Measurements from ENCODE around the gene TVP23A. TPM values are rescaled to one million over a fixed set of nuclear protein-coding genes. Genes with fewer than 3 reads are reported as not detected.

The TVP23A gene
- total and polyA plus RNA-seq, 2 donors (not counting 1 experiment from before 2014, with no cell fraction given), result 0.37 to 3.2 TPM

- Mint-ChIP-seq H3K27ac (peak overlapping the region; percentile 79), H3K9me3 (ENCODE audit: insufficient read depth) (no peaks in the 10 kb centered on the region), H3K27me3 (no peaks in the 10 kb centered on the region), H3K4me1 (peaks cover 56% of the 10 kb centered on the region), H3K4me3 (peak overlapping the region; percentile 48)
- POLR2A ChIA-PET, result interaction anchor here (0.6 to 1.0 kb wide), 2 partner anchors 39 to 129 kb away, joined by 7 to 10 read pairs; no protein-coding TSS in a partner anchor
- Histone ChIP-seq H3K4me3 (ENCODE audit: control extremely low read depth in 1 of 5, extremely low read depth in 1 of 5, insufficient read depth in 1 of 5, low read depth in 2 of 5, low read length in 4 of 5) (no peak overlapping the region), H3K9ac (ENCODE audit: low read length) (no peak overlapping the region), H3K9me3 (ENCODE audit: control extremely low read depth in 1 of 3, control insufficient read depth in 2 of 3, insufficient read depth in 1 of 3, low read length in 2 of 3) (no peaks in the 10 kb centered on the region), H3K27ac (ENCODE audit: low read length in 2 of 2) (no peak overlapping the region), H3K79me2 (ENCODE audit: control insufficient read depth, insufficient read depth, low read length) (peaks cover 40% of the 10 kb centered on the region), H3K27me3 (replicated peaks in 1 of 4; ENCODE audit: control extremely low read depth in 1 of 4, control insufficient read depth in 3 of 4, insufficient read depth in 4 of 4, low read length in 3 of 4) (no peaks in the 10 kb centered on the region), H3K36me3 (replicated peaks in 1 of 2; ENCODE audit: control extremely low read depth in 1 of 2, control insufficient read depth in 1 of 2, extremely low read depth in 1 of 2, insufficient read depth in 2 of 2, low read length in 1 of 2) (peaks cover 0 to 48% of the 10 kb centered on the region in 2 experiments), H3K4me2 (replicated peaks; ENCODE audit: low read depth, low read length, poor library complexity, severe bottlenecking) (no peak overlapping the region), H3K4me1 (ENCODE audit: control insufficient read depth in 2 of 2, insufficient read depth in 2 of 2, low read length in 2 of 2) (peaks cover 20 to 43% of the 10 kb centered on the region in 2 donors), H4K20me1 (ENCODE audit: control insufficient read depth, insufficient read depth, low read length, poor library complexity, severe bottlenecking) (peaks cover 9% of the 10 kb centered on the region), H2AFZ (ENCODE audit: insufficient read depth, low read depth, low read length, poor library complexity, severe bottlenecking) (no peak overlapping the region)
- intact Hi-C loops (cut with micrococcal nuclease), result loop anchor here (5.0 kb wide), 1 partner anchor 57 kb away; no protein-coding TSS in a partner anchor
- no peak for TF ChIP-seq EZH2 (IDR thresholded peaks at IDR 0.05; ENCODE audit: borderline replicate concordance, insufficient read depth, low read depth, low read length, poor library complexity, severe bottlenecking)
- no peak for TF ChIP-seq CTCF (IDR thresholded peaks at IDR 0.05)
- WGBS (ENCODE audit: insufficient coverage), result 90% methylated on average over 6 of the region's 11 CpGs
- no peak for ATAC-seq (ENCODE audit: low read depth)
- CTCF ChIA-PET, result interaction anchor here (4.3 kb wide), 1 partner anchor 168 kb away, joined by 33 read pairs; no protein-coding TSS in a partner anchor
- DNase-seq, result no peak
Measured at GRCh38 chr16:10750793-10751192, 67.8 kb downstream of the TVP23A start.

GRCh38 chr16:10745841-10746240 is 72.8 kb downstream of the TVP23A start:
- ChIA-PET CTCF (interaction anchor here (0.6 to 3.6 kb wide), 2 partner anchors 132 to 1014 kb away, joined by 4 to 21 read pairs; partner anchors contain the start of gene CIITA), POLR2A (no interaction called here)
- peaks cover 49% of the 10 kb centered on the region for H3K4me1 Mint-ChIP-seq
- H4K20me1 ChIP-seq (ENCODE audit: control insufficient read depth, insufficient read depth, low read length, poor library complexity, severe bottlenecking), result peaks cover 4% of the 10 kb centered on the region
- no peaks in the 10 kb centered on the region for H3K9me3 ChIP-seq (ENCODE audit: control extremely low read depth in 1 of 3, control insufficient read depth in 2 of 3, insufficient read depth in 1 of 3, low read length in 2 of 3)
- peaks cover 0 to 43% of the 10 kb centered on the region in 2 experiments for H3K36me3 ChIP-seq (replicated peaks in 1 of 2; ENCODE audit: control extremely low read depth in 1 of 2, control insufficient read depth in 1 of 2, extremely low read depth in 1 of 2, insufficient read depth in 2 of 2, low read length in 1 of 2)
- intact Hi-C loops (cut with micrococcal nuclease), result loop anchor here (2.0 kb wide), 1 partner anchor 173 kb away; no protein-coding TSS in a partner anchor
- no peak overlapping the region for H3K4me3 ChIP-seq (ENCODE audit: control extremely low read depth in 1 of 5, extremely low read depth in 1 of 5, insufficient read depth in 1 of 5, low read depth in 2 of 5, low read length in 4 of 5)
- H3K79me2 ChIP-seq (ENCODE audit: control insufficient read depth, insufficient read depth, low read length), result peaks cover 48% of the 10 kb centered on the region
- H3K27me3 ChIP-seq (replicated peaks in 1 of 4; ENCODE audit: control extremely low read depth in 1 of 4, control insufficient read depth in 3 of 4, insufficient read depth in 4 of 4, low read length in 3 of 4), result no peaks in the 10 kb centered on the region
- TF ChIP-seq CTCF (IDR thresholded peaks at IDR 0.05) (no peak), EZH2 (IDR thresholded peaks at IDR 0.05; ENCODE audit: borderline replicate concordance, insufficient read depth, low read depth, low read length, poor library complexity, severe bottlenecking) (no peak)
- H3K4me2 ChIP-seq (replicated peaks; ENCODE audit: low read depth, low read length, poor library complexity, severe bottlenecking), result no peak overlapping the region
- WGBS (ENCODE audit: insufficient coverage), result 92% methylated on average over 1 of the region's 2 CpGs
- no peak overlapping the region for H3K27ac ChIP-seq (ENCODE audit: low read length in 2 of 2)
- ATAC-seq (ENCODE audit: low read depth), result no peak
- DNase-seq, result no peak
- peak overlapping the region; percentile 47 for H3K27ac Mint-ChIP-seq
- no peaks in the 10 kb centered on the region for H3K9me3 Mint-ChIP-seq (ENCODE audit: insufficient read depth)
- no peaks in the 10 kb centered on the region for H3K27me3 Mint-ChIP-seq
- H3K4me3 Mint-ChIP-seq, result peak overlapping the region; percentile 54
- H3K9ac ChIP-seq (ENCODE audit: low read length), result no peak overlapping the region
- no peak overlapping the region for H2AFZ ChIP-seq (ENCODE audit: insufficient read depth, low read depth, low read length, poor library complexity, severe bottlenecking)
- peaks cover 25 to 28% of the 10 kb centered on the region in 2 donors for H3K4me1 ChIP-seq (ENCODE audit: control insufficient read depth in 2 of 2, insufficient read depth in 2 of 2, low read length in 2 of 2)
